ENCODE results near the gene SMIM36.

The SMIM36 gene

GRCh38 chr17:55456307-55457240 is 54.7 kb downstream of the SMIM36 start:
- ATAC-seq, result no peak
- TF ChIP-seq GLIS3 (CRISPR knock-in tag; IDR thresholded peaks at IDR 0.05) (no peak), ZNF565 (CRISPR knock-in tag; conservative IDR thresholded peaks at IDR 0.05; ENCODE audit: low read depth) (no peak), CREB5 (CRISPR knock-in tag; IDR thresholded peaks at IDR 0.05; ENCODE audit: low read depth) (no peak), ESRRG (CRISPR knock-in tag; IDR thresholded peaks at IDR 0.05) (no peak), ZNF70 (CRISPR knock-in tag; IDR thresholded peaks at IDR 0.05) (no peak), TSHZ2 (CRISPR knock-in tag; IDR thresholded peaks at IDR 0.05) (no peak), ZNF8 (CRISPR knock-in tag; IDR thresholded peaks at IDR 0.05) (no peak), TCF4 (CRISPR knock-in tag; IDR thresholded peaks at IDR 0.05; ENCODE audit: borderline replicate concordance) (no peak), ISL1 (CRISPR knock-in tag; IDR thresholded peaks at IDR 0.05) (no peak), RARB (CRISPR knock-in tag; IDR thresholded peaks at IDR 0.05) (no peak), POU6F1 (CRISPR knock-in tag; IDR thresholded peaks at IDR 0.05; ENCODE audit: borderline replicate concordance, low read depth) (no peak), BACH2 (CRISPR knock-in tag; IDR thresholded peaks at IDR 0.05; ENCODE audit: borderline replicate concordance) (no peak), ARNTL (CRISPR knock-in tag; IDR thresholded peaks at IDR 0.05; ENCODE audit: borderline replicate concordance, low read depth) (no peak), ZFP3 (CRISPR knock-in tag; IDR thresholded peaks at IDR 0.05) (no peak), ZFP30 (CRISPR knock-in tag; IDR thresholded peaks at IDR 0.05) (no peak), OSR1 (CRISPR knock-in tag; IDR thresholded peaks at IDR 0.05) (no peak), SNAI2 (CRISPR knock-in tag; IDR thresholded peaks at IDR 0.05) (no peak), CSDC2 (CRISPR knock-in tag; IDR thresholded peaks at IDR 0.05) (no peak), PATZ1 (CRISPR knock-in tag; IDR thresholded peaks at IDR 0.05; ENCODE audit: borderline replicate concordance) (no peak)

GRCh38 chr17:55454906-55455474 is 56.3 kb downstream of the SMIM36 start:
- no peak for ATAC-seq
- TF ChIP-seq ISL1 (CRISPR knock-in tag; IDR thresholded peaks at IDR 0.05), result peak; percentile 94
- TF ChIP-seq CREB5 (CRISPR knock-in tag; IDR thresholded peaks at IDR 0.05; ENCODE audit: low read depth), result peak; percentile 68; the same call in 1 of the 2 replicates
- TF ChIP-seq CSDC2 (CRISPR knock-in tag; IDR thresholded peaks at IDR 0.05), result 0 out of 2 replicates have a peak, but pooled peaks have one; percentile 17
- no peak for TF ChIP-seq PATZ1 (CRISPR knock-in tag; IDR thresholded peaks at IDR 0.05; ENCODE audit: borderline replicate concordance)
- no peak for TF ChIP-seq OSR1 (CRISPR knock-in tag; IDR thresholded peaks at IDR 0.05)
- TF ChIP-seq ZFP3 (CRISPR knock-in tag; IDR thresholded peaks at IDR 0.05), result 0 out of 2 replicates have a peak, but pooled peaks have one; percentile 63
- TF ChIP-seq ARNTL (CRISPR knock-in tag; IDR thresholded peaks at IDR 0.05; ENCODE audit: borderline replicate concordance, low read depth), result no peak
- no peak for TF ChIP-seq RARB (CRISPR knock-in tag; IDR thresholded peaks at IDR 0.05)
